ENCODE measurements around the gene SYNE4.

DNA sequence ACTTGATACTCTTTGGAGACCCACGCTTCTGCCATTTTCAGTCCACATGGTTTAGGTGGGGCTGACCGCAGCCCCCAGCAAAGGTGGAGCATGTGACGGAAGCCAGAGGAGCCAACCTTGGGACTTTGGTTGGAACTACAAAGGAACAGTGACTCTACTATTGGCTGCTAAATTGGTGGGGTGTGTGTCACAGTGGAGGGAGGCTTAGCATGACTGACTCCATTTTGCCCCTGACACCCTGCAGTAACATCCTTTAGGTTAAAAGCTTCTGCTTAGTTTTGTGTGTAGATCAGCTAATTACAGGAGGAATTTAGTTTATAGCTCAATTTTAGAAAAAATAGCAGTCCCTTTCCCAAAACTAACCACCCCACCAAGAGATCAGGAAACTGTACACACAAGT, 7.0 kb downstream of the SYNE4 start:
- no peak for TF ChIP-seq SALL2 (tag by site-specific recombination; IDR thresholded peaks at IDR 0.05; ENCODE audit: borderline replicate concordance)
- TF ChIP-seq EGR2 (tag by site-specific recombination; IDR thresholded peaks at IDR 0.05; ENCODE audit: low read depth): no peak
- no peak for TF ChIP-seq ZFHX2 (tag by site-specific recombination; conservative IDR thresholded peaks at IDR 0.05)
- TF ChIP-seq ZEB2 (tag by site-specific recombination; IDR thresholded peaks at IDR 0.05): no peak
- TF ChIP-seq, protein P1, sequence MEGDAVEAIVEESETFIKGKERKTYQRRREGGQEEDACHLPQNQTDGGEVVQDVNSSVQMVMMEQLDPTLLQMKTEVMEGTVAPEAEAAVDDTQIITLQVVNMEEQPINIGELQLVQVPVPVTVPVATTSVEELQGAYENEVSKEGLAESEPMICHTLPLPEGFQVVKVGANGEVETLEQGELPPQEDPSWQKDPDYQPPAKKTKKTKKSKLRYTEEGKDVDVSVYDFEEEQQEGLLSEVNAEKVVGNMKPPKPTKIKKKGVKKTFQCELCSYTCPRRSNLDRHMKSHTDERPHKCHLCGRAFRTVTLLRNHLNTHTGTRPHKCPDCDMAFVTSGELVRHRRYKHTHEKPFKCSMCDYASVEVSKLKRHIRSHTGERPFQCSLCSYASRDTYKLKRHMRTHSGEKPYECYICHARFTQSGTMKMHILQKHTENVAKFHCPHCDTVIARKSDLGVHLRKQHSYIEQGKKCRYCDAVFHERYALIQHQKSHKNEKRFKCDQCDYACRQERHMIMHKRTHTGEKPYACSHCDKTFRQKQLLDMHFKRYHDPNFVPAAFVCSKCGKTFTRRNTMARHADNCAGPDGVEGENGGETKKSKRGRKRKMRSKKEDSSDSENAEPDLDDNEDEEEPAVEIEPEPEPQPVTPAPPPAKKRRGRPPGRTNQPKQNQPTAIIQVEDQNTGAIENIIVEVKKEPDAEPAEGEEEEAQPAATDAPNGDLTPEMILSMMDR (tag by site-specific recombination; IDR thresholded peaks at IDR 0.05): no peak
- no peak for TF ChIP-seq ZNF404 (tag by site-specific recombination; IDR thresholded peaks at IDR 0.05)
- no peak for TF ChIP-seq ZNF530 (tag by site-specific recombination; IDR thresholded peaks at IDR 0.05; ENCODE audit: low read depth)
- no peak for TF ChIP-seq ZNF24 (tag by site-specific recombination; IDR thresholded peaks at IDR 0.05)
- no peak for TF ChIP-seq ZXDB (tag by site-specific recombination; IDR thresholded peaks at IDR 0.05)
- TF ChIP-seq, protein P2, sequence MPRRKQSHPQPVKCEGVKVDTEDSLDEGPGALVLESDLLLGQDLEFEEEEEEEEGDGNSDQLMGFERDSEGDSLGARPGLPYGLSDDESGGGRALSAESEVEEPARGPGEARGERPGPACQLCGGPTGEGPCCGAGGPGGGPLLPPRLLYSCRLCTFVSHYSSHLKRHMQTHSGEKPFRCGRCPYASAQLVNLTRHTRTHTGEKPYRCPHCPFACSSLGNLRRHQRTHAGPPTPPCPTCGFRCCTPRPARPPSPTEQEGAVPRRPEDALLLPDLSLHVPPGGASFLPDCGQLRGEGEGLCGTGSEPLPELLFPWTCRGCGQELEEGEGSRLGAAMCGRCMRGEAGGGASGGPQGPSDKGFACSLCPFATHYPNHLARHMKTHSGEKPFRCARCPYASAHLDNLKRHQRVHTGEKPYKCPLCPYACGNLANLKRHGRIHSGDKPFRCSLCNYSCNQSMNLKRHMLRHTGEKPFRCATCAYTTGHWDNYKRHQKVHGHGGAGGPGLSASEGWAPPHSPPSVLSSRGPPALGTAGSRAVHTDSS (tag by site-specific recombination; IDR thresholded peaks at IDR 0.05): no peak
- TF ChIP-seq, protein P3, sequence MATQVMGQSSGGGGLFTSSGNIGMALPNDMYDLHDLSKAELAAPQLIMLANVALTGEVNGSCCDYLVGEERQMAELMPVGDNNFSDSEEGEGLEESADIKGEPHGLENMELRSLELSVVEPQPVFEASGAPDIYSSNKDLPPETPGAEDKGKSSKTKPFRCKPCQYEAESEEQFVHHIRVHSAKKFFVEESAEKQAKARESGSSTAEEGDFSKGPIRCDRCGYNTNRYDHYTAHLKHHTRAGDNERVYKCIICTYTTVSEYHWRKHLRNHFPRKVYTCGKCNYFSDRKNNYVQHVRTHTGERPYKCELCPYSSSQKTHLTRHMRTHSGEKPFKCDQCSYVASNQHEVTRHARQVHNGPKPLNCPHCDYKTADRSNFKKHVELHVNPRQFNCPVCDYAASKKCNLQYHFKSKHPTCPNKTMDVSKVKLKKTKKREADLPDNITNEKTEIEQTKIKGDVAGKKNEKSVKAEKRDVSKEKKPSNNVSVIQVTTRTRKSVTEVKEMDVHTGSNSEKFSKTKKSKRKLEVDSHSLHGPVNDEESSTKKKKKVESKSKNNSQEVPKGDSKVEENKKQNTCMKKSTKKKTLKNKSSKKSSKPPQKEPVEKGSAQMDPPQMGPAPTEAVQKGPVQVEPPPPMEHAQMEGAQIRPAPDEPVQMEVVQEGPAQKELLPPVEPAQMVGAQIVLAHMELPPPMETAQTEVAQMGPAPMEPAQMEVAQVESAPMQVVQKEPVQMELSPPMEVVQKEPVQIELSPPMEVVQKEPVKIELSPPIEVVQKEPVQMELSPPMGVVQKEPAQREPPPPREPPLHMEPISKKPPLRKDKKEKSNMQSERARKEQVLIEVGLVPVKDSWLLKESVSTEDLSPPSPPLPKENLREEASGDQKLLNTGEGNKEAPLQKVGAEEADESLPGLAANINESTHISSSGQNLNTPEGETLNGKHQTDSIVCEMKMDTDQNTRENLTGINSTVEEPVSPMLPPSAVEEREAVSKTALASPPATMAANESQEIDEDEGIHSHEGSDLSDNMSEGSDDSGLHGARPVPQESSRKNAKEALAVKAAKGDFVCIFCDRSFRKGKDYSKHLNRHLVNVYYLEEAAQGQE (tag by site-specific recombination; IDR thresholded peaks at IDR 0.05): no peak

Data from HEK293 (cell line).